H9 (cell line): ENCODE data around the gene SOX15. TPM values are rescaled to one million over a fixed set of nuclear protein-coding genes. Genes with fewer than 3 reads are reported as not detected.

Experiments
- DNase-seq: peaks from one replicate; pipeline ENCODE4 v3.0.0-alpha.2; 2017
- H2AFZ ChIP-seq: one replicate; pipeline ENCODE4 v1.6.1; 2013; ENCODE audit warnings: mild to moderate bottlenecking, low read length, control low read depth, moderate library complexity
- H2AK5ac ChIP-seq: 2 replicates; pipeline ENCODE4 v1.6.1; 2013; ENCODE audit warnings: low read length, control low read depth, mixed read lengths; ENCODE audit not compliant: insufficient read length
- H2BK120ac ChIP-seq: one replicate; pipeline ENCODE4 v1.6.1; 2013; ENCODE audit warnings: low read depth, mild to moderate bottlenecking, low read length, control low read depth, inconsistent platforms; ENCODE audit not compliant: poor library complexity, severe bottlenecking
- H2BK12ac ChIP-seq: 2 replicates; pipeline ENCODE4 v1.6.1; 2013; ENCODE audit warnings: low read length, control low read depth, mixed read lengths, low read depth; ENCODE audit not compliant: insufficient read length
- H2BK15ac ChIP-seq: 2 replicates; pipeline ENCODE4 v1.6.1; 2013; ENCODE audit warnings: low read depth, low read length, control low read depth
- H2BK20ac ChIP-seq: one replicate; pipeline ENCODE4 v1.6.1; 2013; ENCODE audit warnings: low read depth, mild to moderate bottlenecking, low read length, control low read depth, inconsistent platforms; ENCODE audit not compliant: poor library complexity, severe bottlenecking
- H2BK5ac ChIP-seq: 2 replicates; pipeline ENCODE4 v1.6.1; 2013; ENCODE audit warnings: low read length, control low read depth, mixed read lengths; ENCODE audit not compliant: insufficient read length
- H3K14ac ChIP-seq: 2 replicates; pipeline ENCODE4 v1.6.1; 2013; ENCODE audit warnings: low read length, control low read depth; ENCODE audit not compliant: insufficient read depth
- H3K18ac ChIP-seq: 2 replicates; pipeline ENCODE4 v1.6.1; 2013; ENCODE audit warnings: low read depth, mild to moderate bottlenecking, mixed read lengths, low read length, control low read depth; ENCODE audit not compliant: insufficient read length
- H3K23ac ChIP-seq: 2 replicates; pipeline ENCODE4 v1.6.1; 2013; ENCODE audit warnings: low read length, control low read depth, mixed read lengths, low read depth; ENCODE audit not compliant: insufficient read length
- H3K23me2 ChIP-seq: 2 replicates; pipeline ENCODE4 v1.6.1; 2013; ENCODE audit warnings: low read depth, mild to moderate bottlenecking, mixed read lengths, low read length, control low read depth; ENCODE audit not compliant: insufficient read length, poor library complexity, severe bottlenecking
- H3K27ac ChIP-seq: 2 replicates; pipeline ENCODE4 v1.5.1; 2013; ENCODE audit warnings: low read length, control low read depth, mixed read lengths, low read depth; ENCODE audit not compliant: insufficient read length
- H3K27me3 ChIP-seq: 2 replicates; pipeline ENCODE4 v1.6.1; 2013; ENCODE audit warnings: low read length, control low read depth, inconsistent platforms; ENCODE audit not compliant: insufficient read depth
- H3K4ac ChIP-seq: 2 replicates; pipeline ENCODE4 v1.6.1; 2013; ENCODE audit warnings: low read depth, mild to moderate bottlenecking, control low read depth, inconsistent platforms, low read length, moderate library complexity
- H3K4me1 ChIP-seq: 2 replicates; pipeline ENCODE4 v1.6.1; 2013; ENCODE audit warnings: low read length, control low read depth, inconsistent platforms; ENCODE audit not compliant: insufficient read depth
- H3K4me2 ChIP-seq: 2 replicates; pipeline ENCODE4 v1.6.1; 2013; ENCODE audit warnings: low read length, control low read depth, mixed read lengths; ENCODE audit not compliant: insufficient read length, insufficient read depth
- H3K56ac ChIP-seq: 2 replicates; pipeline ENCODE4 v1.6.1; 2013; ENCODE audit warnings: low read depth, mild to moderate bottlenecking, mixed read lengths, low read length, control low read depth; ENCODE audit not compliant: insufficient read length
- H3K79me1 ChIP-seq: 2 replicates; pipeline ENCODE4 v1.6.1; 2013; ENCODE audit warnings: low read depth, mild to moderate bottlenecking, moderate library complexity, low read length, control low read depth, inconsistent platforms; ENCODE audit not compliant: insufficient read depth, poor library complexity, severe bottlenecking
- H3K79me2 ChIP-seq: 2 replicates; pipeline ENCODE4 v1.6.1; 2013; ENCODE audit warnings: low read length, control low read depth, inconsistent platforms; ENCODE audit not compliant: insufficient read depth
- H3K9ac ChIP-seq: 2 replicates; pipeline ENCODE4 v1.6.1; 2013; ENCODE audit warnings: low read length, control low read depth, mixed read lengths; ENCODE audit not compliant: insufficient read length; ENCODE audit errors: extremely low read depth
- H3K9me3 ChIP-seq: one replicate; pipeline ENCODE4 v1.6.1; 2013; ENCODE audit warnings: low read depth, low read length, inconsistent platforms; ENCODE audit not compliant: control insufficient read depth
- H3T11ph ChIP-seq: one replicate; pipeline ENCODE4 v1.6.1; 2013; ENCODE audit warnings: mild to moderate bottlenecking, low read length, control low read depth, inconsistent platforms
- H4K20me1 ChIP-seq: one replicate; pipeline ENCODE4 v1.6.1; 2013; ENCODE audit not compliant: control insufficient read depth, insufficient read length, insufficient read depth
- H4K5ac ChIP-seq: 2 replicates; pipeline ENCODE4 v1.6.1; 2013; ENCODE audit warnings: low read depth, mild to moderate bottlenecking, mixed read lengths, low read length, control low read depth; ENCODE audit not compliant: insufficient read length
- H4K8ac ChIP-seq: replicated peaks from 2 replicates; pipeline ENCODE4 v1.6.1; 2013; ENCODE audit warnings: low read length, control low read depth, mixed read lengths, low read depth; ENCODE audit not compliant: insufficient read length
- H4K91ac ChIP-seq: 2 replicates; pipeline ENCODE4 v1.6.1; 2013; ENCODE audit warnings: low read depth, mild to moderate bottlenecking, moderate library complexity, mixed read lengths, low read length, control low read depth; ENCODE audit not compliant: insufficient read length
- H3K27ac Mint-ChIP-seq, 3 experiments: 2 replicates in 2 of 3; 3 replicates in 1 of 3; pipeline ENCODE4 v1.8.0; 2020 to 2021; ENCODE audit warnings: mixed read lengths in 3 of 3, mild to moderate bottlenecking in 1 of 3, moderate library complexity in 1 of 3
- H3K27me3 Mint-ChIP-seq: 2 replicates; pipeline ENCODE4 v1.8.0; 2021; ENCODE audit warnings: low read depth, mild to moderate bottlenecking, moderate library complexity, mixed read lengths
- H3K36me3 Mint-ChIP-seq, 3 experiments: 2 replicates in 2 of 3; 3 replicates in 1 of 3; pipeline ENCODE4 v1.8.0; 2020 to 2021; ENCODE audit warnings: low read depth in 3 of 3, mixed read lengths in 3 of 3; ENCODE audit not compliant: insufficient read depth in 1 of 3
- H3K4me1 Mint-ChIP-seq, 2 experiments: 2 replicates each; pipeline ENCODE4 v1.8.0; 2020; ENCODE audit warnings: mixed read lengths in 2 of 2
- H3K4me3 Mint-ChIP-seq, 2 experiments: 2 replicates in 1 of 2; 3 replicates in 1 of 2; pipeline ENCODE4 v1.8.0; 2020 to 2021; ENCODE audit warnings: mild to moderate bottlenecking in 2 of 2, mixed read lengths in 2 of 2, moderate library complexity in 1 of 2
- H3K9me3 Mint-ChIP-seq, 2 experiments: 2 replicates in 1 of 2; 3 replicates in 1 of 2; pipeline ENCODE4 v1.8.0; 2020; ENCODE audit warnings: mild to moderate bottlenecking in 2 of 2, mixed read lengths in 2 of 2, moderate library complexity in 1 of 2
- CTCF ChIP-seq: fragments of 200-600 bp; sonication (generic); conservative IDR thresholded peaks from 3 replicates; pipeline ENCODE4 v1.8.0; 2021; ENCODE audit warnings: antibody characterized with exemption, mild to moderate bottlenecking
- WGBS: extraction: QIAGEN DNeasy Blood & Tissue Kit; methylation state at CpG from one replicate; pipeline ENCODE4 v1.1.7; 2013; ENCODE audit warnings: missing lambda C conversion rate, low lambda C conversion rate, mixed read lengths; ENCODE audit not compliant: insufficient read length; ENCODE audit errors: extremely low coverage; 5-methylcytosine and 5-hydroxymethylcytosine counted together
- total RNA-seq: library from RNA; stranded (reverse); gene quantifications from 2 replicates; pipeline ENCODE4 v1.2.1, GENCODE V29; 2021

SOX15 gene
- total RNA-seq, 1 experiment from 2014 or later, result 7.7 TPM

GRCh38 chr17:7562208-7562605, 27.7 kb downstream of the SOX15 start:
- no peak overlapping the region for H4K5ac ChIP-seq
- H2BK5ac ChIP-seq, result no peak overlapping the region
- H3K27me3 ChIP-seq, result no peaks in the 10 kb centered on the region
- H2AK5ac ChIP-seq, result no peak overlapping the region
- peak overlapping the region; percentile 88; the same call in 1 of the 2 replicates for H3K14ac ChIP-seq
- Mint-ChIP-seq H3K4me1 (peaks cover 36 to 45% of the 10 kb centered on the region in 2 experiments), H3K9me3 (no peaks in the 10 kb centered on the region), H3K4me3 (peak overlapping the region; percentile 90 to 91), H3K27ac (peak overlapping the region; percentile 82 to 93 (median 90); a peak in 6 of 7 replicates), H3K27me3 (no peaks in the 10 kb centered on the region), H3K36me3 (peaks cover 15 to 41% (median 40%) of the 10 kb centered on the region in 3 experiments; a peak in 6 of 7 replicates)
- no peak overlapping the region for H2BK120ac ChIP-seq
- peaks cover 8% of the 10 kb centered on the region; the same call in 1 of the 2 replicates for H3K79me2 ChIP-seq
- H3K9me3 ChIP-seq, result no peaks in the 10 kb centered on the region
- no peak overlapping the region for H3K56ac ChIP-seq
- no peak for TF ChIP-seq CTCF
- no peak overlapping the region for H2BK20ac ChIP-seq
- no peak overlapping the region for H2AFZ ChIP-seq
- peak overlapping the region; percentile 82 for H3K4me2 ChIP-seq
- H3T11ph ChIP-seq, result no peak overlapping the region
- H3K4me1 ChIP-seq, result 0 out of 2 replicates have a peak, but pooled peaks cover 2% of the 10 kb centered on the region
- H3K18ac ChIP-seq, result no peak overlapping the region
- no peak overlapping the region for H3K27ac ChIP-seq
- no peaks in the 10 kb centered on the region for H4K20me1 ChIP-seq
- H4K91ac ChIP-seq, result no peak overlapping the region
- WGBS, result no CpG with 5 or more reads among the region's 28 CpGs
- H4K8ac ChIP-seq, result no peak overlapping the region
- peaks cover 15% of the 10 kb centered on the region for H3K79me1 ChIP-seq
- DNase-seq, result no peak
- H3K23me2 ChIP-seq, result peaks cover 9% of the 10 kb centered on the region
- peak overlapping the region; percentile 48 for H3K9ac ChIP-seq
- H2BK12ac ChIP-seq, result no peak overlapping the region
- no peak overlapping the region for H2BK15ac ChIP-seq
- H3K23ac ChIP-seq, result no peak overlapping the region
- H3K4ac ChIP-seq, result no peak overlapping the region
